Lower leg skin (tissue), 4 donors: ENCODE measurements around the gene NEB. TPM values are rescaled to one million over a fixed set of nuclear protein-coding genes. Genes with fewer than 3 reads are reported as not detected.

Source experiments
- DNase-seq, 2 donors: peaks; one replicate each; pipeline ENCODE4 v3.0.0-alpha.2; 2019; ENCODE audit warnings: low spot score in 2 of 2
- H3K4me3 ChIP-seq: fragments of 200-600 bp; sonication (generic); 2 replicates; pipeline ENCODE4 v1.5.1; 2017; ENCODE audit warnings: mild to moderate bottlenecking, low read depth; ENCODE audit not compliant: poor library complexity, severe bottlenecking
- POLR2A ChIP-seq, 2 donors: fragments of 450-650 bp; IDR thresholded peaks; one replicate each; pipeline ENCODE4 v1.6.1; 2016 to 2017; ENCODE audit warnings: antibody characterized with exemption in 2 of 2, mild to moderate bottlenecking in 1 of 2, moderate library complexity in 1 of 2
- WGBS, 2 donors: methylation state at CpG; one replicate each; pipeline ENCODE4 v1.1.5; 2018; 5-methylcytosine and 5-hydroxymethylcytosine counted together
- intact Hi-C: fragments of 100-400 bp; cut with DNase I; formaldehyde crosslinking; loops from one replicate; pipeline ENCODE4 v1.15.0; 2023; ENCODE audit warnings: low total_unique reads
- total RNA-seq, 4 donors: library from RNA; depleted of rRNA; stranded (reverse); fragments of >200 nt; gene quantifications; one replicate each; pipeline ENCODE4 v1.1.0, GENCODE V29; 2016
- TF ChIP-seq, protein P1 (sequence below), 3 donors: fragments of 450-650 bp; IDR thresholded peaks; one replicate each; pipeline ENCODE4 v1.5.1; 2016; ENCODE audit warnings: antibody characterized with exemption in 3 of 3, mild to moderate bottlenecking in 3 of 3, moderate library complexity in 2 of 3

NEB gene
- total RNA-seq, 4 donors from 2014 or later, result 4.7 to 15.6 (median 6.9) TPM

DNA sequence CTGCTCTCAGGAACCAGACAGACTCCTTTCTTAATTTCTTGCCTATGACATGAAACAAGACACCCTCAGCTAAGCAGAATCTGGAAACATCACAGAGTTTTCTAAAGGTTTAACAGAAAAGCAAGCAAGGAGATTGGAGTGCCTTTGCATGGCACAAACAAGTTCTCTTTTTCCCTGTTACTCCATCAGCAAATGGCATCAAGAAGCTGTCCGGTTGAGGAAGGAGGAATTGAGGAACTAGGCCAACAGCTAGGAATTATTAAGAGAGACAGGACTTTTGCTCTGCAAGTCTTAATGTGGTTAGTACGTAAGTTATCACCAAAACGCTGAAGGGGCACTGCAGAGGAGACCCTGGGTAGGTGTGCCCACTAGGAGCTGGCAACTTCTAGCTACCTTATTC, 53.2 kb downstream of the NEB start:
- TF ChIP-seq POLR2A (IDR thresholded peaks at IDR 0.05), result no peak
- TF ChIP-seq, protein P1, sequence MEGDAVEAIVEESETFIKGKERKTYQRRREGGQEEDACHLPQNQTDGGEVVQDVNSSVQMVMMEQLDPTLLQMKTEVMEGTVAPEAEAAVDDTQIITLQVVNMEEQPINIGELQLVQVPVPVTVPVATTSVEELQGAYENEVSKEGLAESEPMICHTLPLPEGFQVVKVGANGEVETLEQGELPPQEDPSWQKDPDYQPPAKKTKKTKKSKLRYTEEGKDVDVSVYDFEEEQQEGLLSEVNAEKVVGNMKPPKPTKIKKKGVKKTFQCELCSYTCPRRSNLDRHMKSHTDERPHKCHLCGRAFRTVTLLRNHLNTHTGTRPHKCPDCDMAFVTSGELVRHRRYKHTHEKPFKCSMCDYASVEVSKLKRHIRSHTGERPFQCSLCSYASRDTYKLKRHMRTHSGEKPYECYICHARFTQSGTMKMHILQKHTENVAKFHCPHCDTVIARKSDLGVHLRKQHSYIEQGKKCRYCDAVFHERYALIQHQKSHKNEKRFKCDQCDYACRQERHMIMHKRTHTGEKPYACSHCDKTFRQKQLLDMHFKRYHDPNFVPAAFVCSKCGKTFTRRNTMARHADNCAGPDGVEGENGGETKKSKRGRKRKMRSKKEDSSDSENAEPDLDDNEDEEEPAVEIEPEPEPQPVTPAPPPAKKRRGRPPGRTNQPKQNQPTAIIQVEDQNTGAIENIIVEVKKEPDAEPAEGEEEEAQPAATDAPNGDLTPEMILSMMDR (IDR thresholded peaks at IDR 0.05), result no peak
- WGBS, 2 donors, result 78 to 93% methylated on average over 3 of the region's 3 CpGs
- DNase-seq, result no peak
- intact Hi-C loops, result no loop called here
- H3K4me3 ChIP-seq, result no peak overlapping the region

DNA sequence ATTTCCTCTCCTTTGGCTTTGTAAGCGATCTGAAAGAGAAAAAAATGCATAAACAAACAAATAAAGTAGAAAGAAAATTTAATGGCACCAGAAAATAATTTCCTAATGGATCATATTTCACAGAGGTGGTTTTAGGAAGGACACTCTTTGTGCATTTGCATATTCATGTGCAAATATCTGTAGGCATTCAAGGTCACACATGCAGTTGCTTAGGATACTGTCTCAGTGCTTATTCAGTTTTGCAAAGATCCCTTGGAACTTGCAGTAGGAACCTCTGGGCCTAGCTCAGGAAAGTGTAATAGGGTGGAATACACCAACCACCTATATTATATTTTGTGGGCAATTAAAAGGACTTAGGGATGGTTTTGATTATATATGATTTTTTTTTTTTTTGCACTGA, 54.3 kb downstream of the NEB start:
- WGBS, 2 donors, result 79 to 85% methylated on average over 1 of the region's 1 CpG
- intact Hi-C loops, result no loop called here
- TF ChIP-seq, protein P1 (IDR thresholded peaks at IDR 0.05), result no peak
- no peak for TF ChIP-seq POLR2A (IDR thresholded peaks at IDR 0.05)
- H3K4me3 ChIP-seq, result no peak overlapping the region
- DNase-seq, result no peak

DNA sequence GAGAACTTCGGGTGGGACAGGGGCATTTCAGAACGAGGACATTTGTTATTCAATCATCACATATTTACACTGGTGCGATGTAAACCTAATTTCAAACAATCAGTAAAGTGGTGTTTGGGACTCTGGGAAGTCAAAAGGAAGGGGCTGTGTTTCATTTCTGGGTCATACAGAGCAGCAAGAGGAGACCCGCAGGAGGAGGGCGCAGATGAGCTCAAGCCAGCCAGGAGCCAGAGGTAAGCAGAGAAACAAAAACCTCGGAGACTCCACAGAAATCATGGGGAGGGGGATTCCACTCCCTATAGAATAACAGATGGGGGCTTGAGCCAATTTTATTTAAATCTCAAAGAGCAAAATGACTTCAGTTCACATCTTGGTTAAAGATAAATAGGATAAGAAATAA, 55.4 kb downstream of the NEB start:
- no peak for TF ChIP-seq POLR2A (IDR thresholded peaks at IDR 0.05)
- TF ChIP-seq, protein P1 (IDR thresholded peaks at IDR 0.05), result no peak
- DNase-seq, result no peak
- WGBS, 2 donors, result 87% methylated on average over 6 of the region's 6 CpGs
- no peak overlapping the region for H3K4me3 ChIP-seq
- intact Hi-C loops, result no loop called here

DNA sequence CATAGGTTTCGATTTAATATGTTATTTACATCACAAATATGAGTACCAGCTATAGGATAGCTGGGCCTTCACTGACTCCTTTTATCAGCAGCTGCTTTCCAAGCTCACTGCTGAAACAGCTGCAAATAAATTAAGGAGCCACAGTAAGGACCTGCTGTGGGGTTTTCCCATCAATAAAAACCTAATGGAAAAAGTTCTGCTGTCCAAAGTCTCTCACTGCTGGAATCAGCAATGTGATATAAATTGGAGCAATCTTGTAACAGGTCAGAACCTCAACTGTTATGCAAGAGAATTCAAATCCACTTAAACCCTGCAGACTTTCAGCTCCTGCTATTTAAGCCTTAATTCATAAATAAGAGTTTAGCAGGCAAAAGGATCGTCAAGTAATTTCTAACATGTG, 61.3 kb downstream of the NEB start:
- TF ChIP-seq, protein P1 (IDR thresholded peaks at IDR 0.05), result no peak
- TF ChIP-seq POLR2A (IDR thresholded peaks at IDR 0.05), result no peak
- DNase-seq, result no peak
- intact Hi-C loops, result no loop called here
- WGBS, 2 donors, result 71 to 78% methylated on average over 2 of the region's 2 CpGs
- no peak overlapping the region for H3K4me3 ChIP-seq

DNA sequence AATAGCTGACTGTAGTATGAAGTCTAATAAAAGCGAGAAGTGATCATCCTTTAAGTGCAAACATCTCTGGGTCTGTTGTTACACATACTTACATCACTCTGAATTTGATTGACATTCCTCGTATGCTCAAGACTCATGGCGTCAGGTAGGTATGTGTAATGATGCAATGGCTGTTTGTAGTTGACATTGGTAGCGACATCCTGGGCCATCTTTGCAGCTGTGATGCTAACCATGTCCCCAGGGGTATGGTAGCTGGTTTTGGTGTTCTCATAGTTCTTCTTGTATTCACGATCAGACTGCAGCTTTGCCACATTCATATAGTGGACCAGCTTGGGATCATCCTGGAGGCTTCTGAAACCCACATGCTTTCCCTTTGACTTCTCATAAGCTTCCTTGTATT, 62.0 kb downstream of the NEB start:
- no peak for TF ChIP-seq POLR2A (IDR thresholded peaks at IDR 0.05)
- TF ChIP-seq, protein P1 (IDR thresholded peaks at IDR 0.05), result no peak
- DNase-seq, result no peak
- intact Hi-C loops, result no loop called here
- no peak overlapping the region for H3K4me3 ChIP-seq
- 97% methylated on average over 5 of the region's 5 CpGs for WGBS, 2 donors

DNA sequence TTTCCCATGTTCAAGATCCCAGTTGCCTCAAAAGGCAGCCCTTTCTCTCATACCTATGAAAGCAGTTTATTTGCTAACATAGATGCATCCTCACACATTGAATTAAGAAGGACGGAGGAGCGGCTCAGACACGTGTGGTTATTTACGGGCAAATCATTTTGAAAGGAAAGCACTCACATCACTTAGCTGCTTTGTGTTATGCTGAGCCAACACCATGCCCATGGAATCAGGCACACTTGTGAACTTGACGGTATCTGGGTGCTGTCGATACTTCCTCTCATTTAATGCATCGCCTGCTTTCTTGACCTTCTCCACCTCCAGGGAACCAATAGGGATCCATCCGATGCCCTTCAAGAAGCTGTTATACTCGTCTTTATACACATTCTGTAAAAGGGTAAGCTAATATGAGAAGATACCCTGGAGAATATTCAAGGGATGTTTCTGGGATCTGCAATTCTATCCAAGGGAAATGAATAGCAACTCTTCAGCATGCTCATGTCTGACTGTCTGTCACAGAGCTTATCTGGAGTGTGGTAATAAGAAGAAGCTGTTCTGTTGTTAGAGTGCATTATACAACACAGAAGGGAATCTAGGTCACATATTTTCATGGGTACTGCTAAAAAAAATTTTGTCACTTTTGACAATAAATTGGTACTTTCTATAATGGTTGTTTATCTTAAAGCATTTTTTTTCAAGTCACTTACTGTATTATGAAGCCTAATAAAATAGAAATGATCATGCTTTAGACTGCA, 63.3 kb downstream of the NEB start:
- TF ChIP-seq, protein P1 (IDR thresholded peaks at IDR 0.05), result no peak
- no peak for TF ChIP-seq POLR2A (IDR thresholded peaks at IDR 0.05)
- intact Hi-C loops, result no loop called here
- 86 to 94% methylated on average over 9 of the region's 9 CpGs for WGBS, 2 donors
- no peak overlapping the region for H3K4me3 ChIP-seq
- DNase-seq, result no peak
